COR-L47 (cell line): ENCODE results near the gene SMIM24.
A peak's percentile ranks its signal among the peaks of the same experiment; 100 is the strongest.
"Not testable (repeated sequence)": the region's sequence is repeated elsewhere in the genome, so short reads cannot be mapped to it uniquely, and the experiment has no call there.

Experiments used
- DNase-seq: peaks from one replicate; lab custom pipeline; 2025; lab: John Stamatoyannopoulos, UW

SMIM24 gene

DNA sequence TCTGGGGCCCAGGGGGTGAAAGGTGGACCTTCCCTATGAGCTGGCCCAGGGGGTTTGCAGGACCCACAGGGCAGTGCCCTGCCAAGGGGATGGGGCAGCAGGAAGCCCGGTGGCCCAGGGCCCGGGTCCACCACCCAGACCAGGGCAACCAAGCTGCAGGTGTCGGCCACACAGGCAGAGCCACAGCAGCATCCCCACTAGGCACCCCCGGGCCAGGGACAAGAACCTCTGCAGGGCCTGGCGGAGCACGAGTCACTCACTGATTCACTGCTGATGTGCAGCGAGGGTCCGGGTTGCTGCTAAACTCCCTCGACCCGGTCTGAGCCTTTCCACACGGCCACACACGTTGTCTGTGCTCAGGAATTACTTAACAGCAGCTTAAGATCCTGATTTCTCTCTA lies 34.6 kb upstream of the SMIM24 start:
- no peak for DNase-seq

- no peak for DNase-seq
Measured at GRCh38 chr19:3513229-3514140, 33.2 kb upstream of the SMIM24 start.

GRCh38 chr19:3512562-3513228 lies 32.4 kb upstream of the SMIM24 start:
- no peak for DNase-seq

DNA sequence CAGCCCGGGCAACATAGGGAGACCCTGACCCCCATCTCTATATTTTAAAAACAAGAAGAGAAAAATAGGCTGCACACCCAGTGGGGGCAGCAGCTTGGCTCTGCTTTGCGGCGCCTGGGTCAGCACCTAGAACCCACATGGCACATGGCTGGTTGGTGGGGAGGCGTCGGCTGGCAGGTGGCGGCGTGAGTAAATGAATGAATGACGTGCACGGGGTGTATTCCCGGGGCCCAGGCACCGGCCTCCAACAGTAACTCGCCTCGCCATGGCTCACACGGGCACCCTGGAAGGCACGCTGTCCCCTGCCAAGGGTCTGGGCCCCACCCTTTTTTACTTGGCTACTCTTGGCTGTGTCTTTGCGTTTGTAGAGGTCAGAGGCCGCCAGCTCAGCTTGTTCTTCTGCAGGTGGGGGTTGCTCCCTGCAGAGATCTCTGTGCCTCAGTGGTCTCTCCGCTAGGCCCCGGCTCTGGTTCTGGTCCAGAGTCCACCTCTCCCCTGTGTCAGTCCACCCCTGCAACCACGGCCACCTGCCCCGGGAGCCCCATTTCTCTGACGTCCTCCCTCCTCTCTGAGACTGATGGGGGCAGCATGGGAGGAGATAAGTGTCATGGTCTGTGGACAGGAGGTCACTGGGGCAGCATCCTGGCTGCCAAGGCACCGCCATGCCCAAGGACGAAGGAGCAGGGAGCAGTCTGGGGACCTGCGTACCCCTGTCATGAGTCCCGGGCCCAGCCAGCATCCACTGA lies 31.4 kb upstream of the SMIM24 start:
- DNase-seq = no peak

DNA sequence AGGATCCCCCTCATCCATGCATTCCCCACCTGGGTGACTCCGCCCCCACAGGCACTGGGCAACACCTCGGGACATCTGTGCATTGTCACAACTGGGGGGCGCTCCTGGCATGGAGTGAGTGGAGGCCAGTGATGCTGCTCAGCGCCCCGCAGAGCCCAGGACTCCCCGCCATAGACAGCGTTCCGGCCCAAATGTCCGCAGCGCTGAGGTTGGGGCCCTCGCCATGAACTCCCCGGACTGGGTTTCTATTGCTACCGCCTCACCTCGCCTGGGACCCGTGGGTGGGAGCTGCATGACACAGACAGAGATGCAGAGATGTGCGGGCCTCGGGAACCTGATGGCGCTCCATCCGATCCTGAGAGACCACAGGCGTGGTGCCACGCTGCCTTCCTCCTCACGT lies 30.4 kb upstream of the SMIM24 start:
- no peak for DNase-seq

GRCh38 chr19:3509566-3509989 lies 29.3 kb upstream of the SMIM24 start:
- no peak for DNase-seq

DNA sequence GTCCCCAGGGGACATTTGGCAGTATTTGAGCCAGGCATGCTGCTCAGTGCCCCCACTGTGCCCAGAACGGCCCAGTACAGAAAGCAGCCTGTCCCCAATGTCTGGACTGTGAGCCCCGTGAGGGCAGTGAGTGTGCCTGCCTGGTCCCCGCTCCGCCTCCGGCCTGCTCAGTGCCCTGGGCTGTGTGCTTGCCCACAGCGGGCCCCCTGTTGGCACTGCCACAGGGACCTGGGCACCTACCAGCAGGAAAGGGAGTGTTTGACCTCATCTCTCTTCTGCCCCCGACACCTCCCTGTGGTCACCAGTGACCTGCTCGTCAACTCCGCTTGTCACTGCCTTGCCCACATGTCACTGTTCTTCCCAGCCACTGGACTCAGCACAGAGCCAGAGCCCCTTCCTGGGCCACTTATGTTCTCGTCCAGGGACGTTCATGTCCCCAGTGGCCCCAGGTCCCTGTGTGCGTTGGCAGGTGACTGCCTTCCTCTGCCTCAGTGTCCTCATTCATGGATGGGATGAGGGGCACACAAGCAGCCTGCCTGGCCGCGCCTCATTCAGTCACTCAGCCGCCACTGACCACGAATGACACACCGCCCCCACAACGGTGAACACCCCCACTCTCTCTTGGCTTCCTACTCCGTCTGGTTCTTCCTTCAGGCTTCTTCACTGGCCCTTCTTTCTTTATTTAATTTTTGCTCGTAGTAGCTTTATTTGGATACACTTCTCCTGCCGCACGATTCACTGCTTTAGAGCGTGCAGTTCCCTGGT lies 28.6 kb upstream of the SMIM24 start:
- no peak for DNase-seq

DNA sequence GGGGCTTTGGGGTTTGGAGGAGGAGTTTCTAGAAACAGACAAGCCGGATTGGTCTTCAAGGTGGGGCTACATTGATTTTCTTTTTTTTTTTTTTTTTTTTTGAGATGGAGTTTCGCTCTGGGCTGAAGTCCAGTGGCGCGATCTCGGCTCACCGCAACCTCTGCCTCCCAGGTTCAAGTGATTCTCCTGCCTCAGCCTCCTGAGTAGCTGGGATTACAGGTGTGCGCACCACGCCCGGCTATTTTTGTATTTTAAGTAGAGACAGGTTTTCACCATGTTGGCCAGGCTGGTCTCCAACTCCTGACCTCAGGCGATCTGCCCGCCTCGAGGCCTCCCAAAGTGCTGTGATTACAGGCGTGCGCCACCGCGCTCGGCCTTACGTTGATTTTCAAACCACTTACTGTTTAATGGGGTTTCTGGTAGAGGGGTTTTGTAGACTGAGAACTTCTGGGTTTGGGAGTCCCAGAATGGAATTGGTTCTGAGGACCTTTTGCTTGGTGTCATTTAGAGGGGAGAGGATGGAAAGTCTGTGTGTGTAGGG lies 27.9 kb upstream of the SMIM24 start:
- not testable (repeated sequence) for DNase-seq

GRCh38 chr19:3507371-3508120 lies 27.2 kb upstream of the SMIM24 start:
- DNase-seq = peak; percentile 13

GRCh38 chr19:3506384-3507340 lies 26.3 kb upstream of the SMIM24 start:
- DNase-seq = no peak

GRCh38 chr19:3505598-3506383 lies 25.5 kb upstream of the SMIM24 start, which contains the start of gene FZR1:
FZR1 (plus strand) TSS chr19:3506311; CDS start chr19:3522990, 16,679 bp downstream.
- peak; percentile 99 for DNase-seq

GRCh38 chr19:3504735-3505134 lies 24.4 kb upstream of the SMIM24 start:
- no peak for DNase-seq

- no peak for DNase-seq
Measured at GRCh38 chr19:3503036-3503572, 22.8 kb upstream of the SMIM24 start.

DNA sequence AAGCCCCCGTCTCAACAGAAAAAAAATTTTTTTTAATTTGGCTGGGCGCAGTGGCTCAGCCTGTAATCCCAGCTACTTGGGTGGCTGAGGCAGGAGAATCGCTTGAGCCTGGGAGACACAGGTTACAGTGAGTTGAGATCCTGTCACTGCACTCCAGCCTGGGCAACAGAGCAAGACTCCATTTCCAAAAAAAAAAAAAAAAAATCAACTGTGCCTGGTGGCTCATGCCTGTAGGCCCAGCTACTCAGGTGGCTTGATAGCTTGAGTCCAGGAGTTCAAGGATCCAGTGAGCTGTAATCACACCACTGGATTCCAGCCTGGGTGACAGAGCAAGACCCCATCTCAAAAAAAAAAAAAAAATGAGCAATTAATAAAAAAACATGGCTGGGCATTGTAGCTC lies 21.5 kb upstream of the SMIM24 start:
- no peak for DNase-seq

- DNase-seq = peak; percentile 94
Measured at GRCh38 chr19:3500429-3501101, 20.2 kb upstream of the SMIM24 start, which contains the start of gene DOHH. DOHH (minus strand) TSS chr19:3500674; CDS start chr19:3496814, 3,860 bp downstream.

GRCh38 chr19:3499738-3500428 lies 19.6 kb upstream of the SMIM24 start:
- no peak for DNase-seq
